Adrenal gland (tissue), 12 donors: Measurements from ENCODE around the gene PROK1. TPM values are rescaled to one million over a fixed set of nuclear protein-coding genes. Genes with fewer than 3 reads are reported as not detected.

ENCODE experiments used
- DNase-seq, 7 donors: peaks; one replicate each; pipeline ENCODE4 v3.0.0-alpha.2; 2019 to 2020
- H3K27ac ChIP-seq, 5 donors: fragments of 200-600 bp; sonication (generic) in 4 of 5; 1 replicate in 3 of 5; 2 replicates in 2 of 5; pipeline versions ENCODE4 v1.5.1 to v1.8.0; 2016 to 2020; ENCODE audit warnings: mild to moderate bottlenecking in 1 of 5
- H3K27me3 ChIP-seq: fragments of 200-600 bp; 2 replicates; pipeline ENCODE4 v1.8.0; 2021
- H3K36me3 ChIP-seq, 2 donors: fragments of 200-600 bp; replicated peaks in 1 of 2; 1 replicate in 1 of 2; 2 replicates in 1 of 2; pipeline versions ENCODE4 v1.5.1 to v1.8.0; 2018 to 2022
- H3K4me1 ChIP-seq, 2 donors: fragments of 200-600 bp; replicated peaks in 1 of 2; 1 replicate in 1 of 2; 2 replicates in 1 of 2; pipeline versions ENCODE4 v1.5.1 to v1.8.0; 2018 to 2021
- H3K4me3 ChIP-seq, 4 donors: fragments of 200-600 bp; sonication (generic) in 3 of 4; one replicate each; pipeline ENCODE4 v1.5.1; 2016 to 2018
- H3K9me3 ChIP-seq, 3 donors: fragments of 200-600 bp; sonication (generic) in 1 of 3; replicated peaks in 1 of 3; 1 replicate in 2 of 3; 2 replicates in 1 of 3; pipeline versions ENCODE4 v1.5.1 to v1.8.0; 2016 to 2021
- POLR2A ChIP-seq, 2 donors: fragments of 450-650 bp; IDR thresholded peaks; one replicate each; pipeline ENCODE4 v1.6.1; 2017; ENCODE audit warnings: antibody characterized with exemption in 2 of 2, mild to moderate bottlenecking in 2 of 2, moderate library complexity in 1 of 2
- WGBS, 4 donors: extraction: QIAGEN DNeasy Blood & Tissue Kit in 2 of 4; methylation state at CpG; one replicate each; pipeline versions ENCODE4 v1.1.5 to v1.1.7; 2013 to 2017; 5-methylcytosine and 5-hydroxymethylcytosine counted together
- intact Hi-C, 2 donors: fragments of 100-400 bp; cut with DNase I; formaldehyde crosslinking; loops; one replicate each; pipeline versions ENCODE4 v1.14.1 to v1.15.0; 2022 to 2023
- polyA plus RNA-seq, 3 donors: library from polyadenylated mRNA; stranded (reverse); fragments of 200-250 nt in 2 of 3; fragments of 350-450 nt in 1 of 3; fragmentation: Illumina TruSeq in 1 of 3; extraction: RNeasy Lipid Tissue Mini Kit (QIAGEN cat#74804) in 1 of 3; gene quantifications; one replicate each; pipeline ENCODE4 v1.2.3, GENCODE V29; 2013 to 2014
- total RNA-seq, 9 donors: library from RNA; depleted of rRNA in 4 of 9; stranded (reverse); fragments of >200 nt in 4 of 9; fragments of 120-200 nt in 1 of 9; fragmentation: NEBNext Ultra II Directional in 1 of 9; extraction: Animal tissue kit (Norgen Biotek cat#: 25700) in 1 of 9; gene quantifications; one replicate each; pipeline versions ENCODE4 v1.1.0 to v1.2.4, GENCODE V29; 2013 to 2023
- TF ChIP-seq, protein P1 (sequence below), 6 experiments: fragments of 450-650 bp in 4 of 6; fragments of 200-600 bp in 2 of 6; sonication (generic) in 1 of 6; IDR thresholded peaks; 1 replicate in 5 of 6; 2 replicates in 1 of 6; pipeline versions ENCODE4 v1.5.1 to v1.8.0; 2016 to 2021; ENCODE audit warnings: antibody characterized with exemption in 6 of 6, mild to moderate bottlenecking in 2 of 6, moderate library complexity in 1 of 6
- donor health status: healthy with polysubstance abuse.
- donor health status: Bipolar disorder and iron deficiency.
- donor health status: DM: yes; HTN: yes; CAD: no.
- donor health status: DM: no; HTN: no; CAD: no.
- donor health status: DM: no; HTN: no; CAD: no.
- donor health status: DM: yes; HTN: yes; CAD: no.

PROK1 gene
- total and polyA plus RNA-seq, 12 donors, result 0.76 to 12.9 (median 5.0) TPM; not detected in 1

DNA sequence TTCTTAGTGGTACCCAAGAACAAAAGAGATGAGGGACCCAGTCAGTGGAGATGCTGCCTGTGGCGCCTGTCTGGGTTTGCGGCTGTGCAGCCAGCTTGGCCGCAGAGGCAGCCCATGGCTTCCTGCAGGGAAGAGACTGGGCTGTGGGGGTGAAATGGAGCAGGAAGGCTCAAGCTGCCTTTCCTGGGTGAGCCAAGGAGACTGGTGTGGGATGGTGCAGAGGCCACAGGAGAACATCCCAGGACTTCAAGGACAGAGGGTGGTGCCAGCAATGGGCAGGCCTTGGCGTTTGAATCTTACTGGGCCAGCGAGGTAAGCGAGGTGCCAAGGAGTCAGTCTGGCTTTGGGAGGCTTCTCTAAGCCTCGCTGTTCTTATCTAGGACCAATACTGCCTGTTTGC lies 41.6 kb downstream of the PROK1 start:
- no peak for TF ChIP-seq POLR2A (IDR thresholded peaks at IDR 0.05)
- TF ChIP-seq, protein P1, sequence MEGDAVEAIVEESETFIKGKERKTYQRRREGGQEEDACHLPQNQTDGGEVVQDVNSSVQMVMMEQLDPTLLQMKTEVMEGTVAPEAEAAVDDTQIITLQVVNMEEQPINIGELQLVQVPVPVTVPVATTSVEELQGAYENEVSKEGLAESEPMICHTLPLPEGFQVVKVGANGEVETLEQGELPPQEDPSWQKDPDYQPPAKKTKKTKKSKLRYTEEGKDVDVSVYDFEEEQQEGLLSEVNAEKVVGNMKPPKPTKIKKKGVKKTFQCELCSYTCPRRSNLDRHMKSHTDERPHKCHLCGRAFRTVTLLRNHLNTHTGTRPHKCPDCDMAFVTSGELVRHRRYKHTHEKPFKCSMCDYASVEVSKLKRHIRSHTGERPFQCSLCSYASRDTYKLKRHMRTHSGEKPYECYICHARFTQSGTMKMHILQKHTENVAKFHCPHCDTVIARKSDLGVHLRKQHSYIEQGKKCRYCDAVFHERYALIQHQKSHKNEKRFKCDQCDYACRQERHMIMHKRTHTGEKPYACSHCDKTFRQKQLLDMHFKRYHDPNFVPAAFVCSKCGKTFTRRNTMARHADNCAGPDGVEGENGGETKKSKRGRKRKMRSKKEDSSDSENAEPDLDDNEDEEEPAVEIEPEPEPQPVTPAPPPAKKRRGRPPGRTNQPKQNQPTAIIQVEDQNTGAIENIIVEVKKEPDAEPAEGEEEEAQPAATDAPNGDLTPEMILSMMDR (IDR thresholded peaks at IDR 0.05), result no peak
- peak; percentile 50 to 93 (median 83) for DNase-seq
- intact Hi-C loops, result loop anchor here (10.0 kb wide), 2 partner anchors 78 to 288 kb away; no protein-coding TSS in a partner anchor
- Histone ChIP-seq H3K4me3 (no peak overlapping the region), H3K27me3 (no peaks in the 10 kb centered on the region), H3K9me3 (no peaks in the 10 kb centered on the region), H3K27ac (peak overlapping the region in 1 of 5 donors; percentile 63), H3K36me3 (no peaks in the 10 kb centered on the region), H3K4me1 (peaks cover 12 to 13% of the 10 kb centered on the region in 2 donors)
- 43 to 57% (median 46%) methylated on average over 7 of the region's 7 CpGs for WGBS, 4 donors

DNA sequence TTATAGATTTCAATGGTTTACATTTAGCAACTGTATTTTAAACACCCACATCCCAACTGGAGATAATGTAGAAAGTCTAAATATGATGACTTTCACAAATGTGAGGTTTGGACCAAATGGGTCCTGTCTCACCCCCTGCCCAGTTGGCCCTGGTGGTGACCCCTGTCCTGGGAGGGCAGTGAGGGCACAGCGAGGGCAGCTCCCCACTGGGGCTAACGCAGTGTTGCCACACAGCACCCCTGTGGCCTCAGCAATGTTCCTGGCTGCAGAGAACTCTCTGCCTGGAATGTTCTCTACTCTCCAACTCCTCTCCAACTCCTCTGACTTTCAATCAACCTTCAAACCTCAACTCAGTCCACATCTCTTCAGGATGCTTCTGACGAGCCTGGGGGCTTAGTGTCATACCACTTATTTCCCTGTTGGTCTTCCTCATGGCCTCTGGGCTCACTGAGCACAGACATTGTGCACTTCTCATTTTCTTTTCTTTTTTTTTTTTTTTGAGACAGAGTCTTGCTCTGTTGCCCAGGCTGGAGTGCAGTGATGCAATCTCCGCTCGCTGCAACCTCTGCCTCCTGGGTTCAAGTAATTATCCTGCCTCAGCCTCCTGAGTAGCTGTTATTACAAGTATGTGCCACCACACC lies 42.2 kb downstream of the PROK1 start:
- Histone ChIP-seq H3K4me3 (no peak overlapping the region), H3K9me3 (no peaks in the 10 kb centered on the region), H3K27me3 (no peaks in the 10 kb centered on the region), H3K4me1 (peaks cover 12 to 13% of the 10 kb centered on the region in 2 donors), H3K36me3 (no peaks in the 10 kb centered on the region), H3K27ac (peak overlapping the region in 2 of 5 donors; percentile 2 to 63)
- no peak for DNase-seq
- 55 to 80% (median 66%) methylated on average over 5 of the region's 5 CpGs for whole genome bisulfite sequencing, 4 donors
- no peak for TF ChIP-seq POLR2A (IDR thresholded peaks at IDR 0.05)
- TF ChIP-seq, protein P1 (IDR thresholded peaks at IDR 0.05), result no peak
- intact Hi-C loops, result loop anchor here (10.0 kb wide), 2 partner anchors 78 to 288 kb away; no protein-coding TSS in a partner anchor

DNA sequence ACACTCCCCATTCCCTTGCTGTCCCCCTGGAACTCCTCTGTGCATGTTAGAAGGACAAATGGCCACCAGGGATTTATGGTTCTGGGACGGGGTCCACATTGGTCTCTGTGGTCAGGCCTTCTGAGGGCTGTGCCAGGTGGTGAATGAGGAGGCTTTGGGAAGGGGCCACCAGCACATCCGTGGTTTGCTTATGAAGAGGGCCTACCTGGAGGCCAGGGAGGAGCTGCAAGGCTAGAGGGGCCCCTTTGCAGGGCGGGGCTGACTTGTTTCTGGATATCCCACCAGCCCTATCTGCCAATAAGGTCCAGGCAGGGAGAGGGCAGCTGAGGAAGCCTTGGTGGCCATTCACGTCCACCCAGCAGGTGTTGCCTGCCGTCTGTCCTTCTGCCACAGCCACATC lies 43.1 kb downstream of the PROK1 start:
- H3K4me3 ChIP-seq, result no peak overlapping the region
- peaks cover 12 to 13% of the 10 kb centered on the region in 2 donors for H3K4me1 ChIP-seq
- DNase-seq, result no peak
- no peaks in the 10 kb centered on the region for H3K36me3 ChIP-seq
- intact Hi-C loops, result loop anchor here (10.0 kb wide), 2 partner anchors 79 to 289 kb away; no protein-coding TSS in a partner anchor
- H3K9me3 ChIP-seq, result no peaks in the 10 kb centered on the region
- no peak for TF ChIP-seq POLR2A (IDR thresholded peaks at IDR 0.05)
- TF ChIP-seq, protein P1 (IDR thresholded peaks at IDR 0.05), result no peak
- H3K27me3 ChIP-seq, result no peaks in the 10 kb centered on the region
- 83 to 87% (median 83%) methylated on average over 5 of the region's 5 CpGs for WGBS, 4 donors
- H3K27ac ChIP-seq, result no peak overlapping the region

DNA sequence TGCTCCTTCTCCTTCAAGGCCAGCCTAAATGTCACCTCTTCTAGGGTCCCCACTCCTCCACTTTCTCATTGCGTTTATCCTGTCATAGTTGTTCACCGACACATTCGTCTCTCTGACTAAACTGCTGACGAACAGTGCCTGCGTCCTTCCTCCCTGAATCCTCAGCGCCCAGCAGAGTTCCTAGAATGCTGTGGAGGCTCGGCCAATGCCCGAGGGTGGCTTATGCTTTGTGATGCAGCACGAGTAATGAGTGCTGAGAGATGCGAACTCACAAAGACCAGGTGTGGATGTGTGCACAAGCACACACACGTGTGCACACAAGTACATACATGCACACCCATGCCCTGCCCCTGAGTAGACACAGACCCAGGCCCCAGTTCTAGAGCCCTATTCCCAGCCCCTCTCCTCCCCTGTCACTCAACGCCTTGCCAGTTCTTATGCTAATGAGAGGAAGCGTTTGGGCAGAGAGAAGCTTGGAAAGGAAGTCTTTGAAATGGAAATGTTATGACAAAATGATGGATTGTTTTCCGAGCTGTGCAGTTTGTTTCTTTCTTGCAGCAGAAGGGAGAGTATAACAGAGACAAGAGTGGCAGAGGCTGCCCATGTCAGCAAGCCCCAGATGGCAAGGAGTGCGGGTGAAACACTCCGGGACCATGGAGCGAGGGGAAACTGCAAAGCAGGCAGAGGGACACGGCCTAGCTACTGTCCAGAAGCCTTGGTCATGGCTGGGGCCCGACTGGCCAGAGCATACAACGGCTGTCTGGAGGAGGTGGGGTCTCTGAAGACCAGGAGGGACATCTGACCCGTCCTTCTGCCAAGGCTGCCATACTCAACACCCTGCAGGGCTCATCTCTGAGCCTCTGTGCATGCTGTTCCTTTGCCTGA lies 43.8 kb downstream of the PROK1 start:
- Histone ChIP-seq H3K36me3 (no peaks in the 10 kb centered on the region), H3K4me3 (no peak overlapping the region), H3K4me1 (peaks cover 12 to 13% of the 10 kb centered on the region in 2 donors), H3K9me3 (no peaks in the 10 kb centered on the region), H3K27me3 (no peaks in the 10 kb centered on the region), H3K27ac (no peak overlapping the region)
- WGBS, 4 donors, result 60 to 68% (median 62%) methylated on average over 19 to 21 of the region's 21 CpGs
- TF ChIP-seq, protein P1 (IDR thresholded peaks at IDR 0.05), result no peak
- TF ChIP-seq POLR2A (IDR thresholded peaks at IDR 0.05), result no peak
- intact Hi-C loops, result loop anchor here (10.0 kb wide), 2 partner anchors 80 to 290 kb away; no protein-coding TSS in a partner anchor
- no peak for DNase-seq
